Peyer's patch (tissue), 4 donors: ENCODE measurements around the gene ACTR1A. TPM values are rescaled to one million over a fixed set of nuclear protein-coding genes. Genes with fewer than 3 reads are reported as not detected.
"Not testable (repeated sequence)": the region's sequence is repeated elsewhere in the genome, so short reads cannot be mapped to it uniquely, and the experiment has no call there.

ENCODE experiments used
- DNase-seq, 3 donors: peaks; one replicate each; pipeline ENCODE4 v3.0.0-alpha.2; 2017 to 2019
- H3K27ac ChIP-seq, 4 donors: fragments of 200-600 bp; sonication (generic); one replicate each; pipeline ENCODE4 v1.5.1; 2016 to 2019
- H3K27me3 ChIP-seq, 2 donors: fragments of 200-600 bp; sonication (generic); one replicate each; pipeline ENCODE4 v1.5.1; 2019
- H3K36me3 ChIP-seq, 3 donors: fragments of 200-600 bp; sonication (generic); one replicate each; pipeline ENCODE4 v1.5.1; 2016 to 2019
- H3K4me1 ChIP-seq, 4 donors: fragments of 200-600 bp; sonication (generic); one replicate each; pipeline ENCODE4 v1.5.1; 2016 to 2019
- H3K4me3 ChIP-seq, 4 donors: fragments of 200-600 bp; sonication (generic); 1 replicate in 3 of 4; 2 replicates in 1 of 4; pipeline ENCODE4 v1.5.1; 2016 to 2019; ENCODE audit warnings: mild to moderate bottlenecking in 1 of 4
- H3K9me3 ChIP-seq, 4 donors: fragments of 200-600 bp; sonication (generic); one replicate each; pipeline ENCODE4 v1.5.1; 2016 to 2019; ENCODE audit warnings: mild to moderate bottlenecking in 1 of 4
- CTCF ChIP-seq, 6 experiments: fragments of 450-650 bp in 4 of 6; fragments of 200-600 bp in 2 of 6; sonication (generic) in 1 of 6; IDR thresholded peaks; one replicate each; pipeline ENCODE4 v1.5.1; 2017 to 2019; ENCODE audit warnings: antibody characterized with exemption in 6 of 6, mild to moderate bottlenecking in 3 of 6, moderate library complexity in 1 of 6
- POLR2A ChIP-seq, 2 donors: fragments of 450-650 bp; IDR thresholded peaks; one replicate each; pipeline ENCODE4 v1.5.1; 2017; ENCODE audit warnings: antibody characterized with exemption in 2 of 2, mild to moderate bottlenecking in 2 of 2, moderate library complexity in 2 of 2
- total RNA-seq, 4 donors: library from RNA; depleted of rRNA; stranded (reverse); fragments of >200 nt; gene quantifications; one replicate each; pipeline ENCODE4 v1.1.0, GENCODE V29; 2016

The ACTR1A gene
- total RNA-seq, 4 donors from 2014 or later, result 41.3 to 79.7 (median 71.3) TPM

- H3K9me3 ChIP-seq, result no peaks in the 10 kb centered on the region
- H3K4me1 ChIP-seq, result no peaks in the 10 kb centered on the region
- H3K27me3 ChIP-seq, result no peaks in the 10 kb centered on the region
- no peak overlapping the region for H3K27ac ChIP-seq
- no peak overlapping the region for H3K4me3 ChIP-seq
- no peaks in the 10 kb centered on the region for H3K36me3 ChIP-seq
- DNase-seq, result no peak
- TF ChIP-seq CTCF (IDR thresholded peaks at IDR 0.05) (no peak), POLR2A (IDR thresholded peaks at IDR 0.05) (no peak)
Observed at GRCh38 chr10:102537367-102537766, 34.9 kb upstream of the ACTR1A start.

GRCh38 chr10:102535481-102536147 lies 33.1 kb upstream of the ACTR1A start:
- no peak for DNase-seq
- H3K27me3 ChIP-seq, result no peaks in the 10 kb centered on the region
- no peak overlapping the region for H3K27ac ChIP-seq
- no peaks in the 10 kb centered on the region for H3K4me1 ChIP-seq
- no peaks in the 10 kb centered on the region for H3K9me3 ChIP-seq
- TF ChIP-seq POLR2A (IDR thresholded peaks at IDR 0.05) (no peak), CTCF (IDR thresholded peaks at IDR 0.05) (no peak)
- H3K36me3 ChIP-seq, result no peaks in the 10 kb centered on the region
- no peak overlapping the region for H3K4me3 ChIP-seq

DNA sequence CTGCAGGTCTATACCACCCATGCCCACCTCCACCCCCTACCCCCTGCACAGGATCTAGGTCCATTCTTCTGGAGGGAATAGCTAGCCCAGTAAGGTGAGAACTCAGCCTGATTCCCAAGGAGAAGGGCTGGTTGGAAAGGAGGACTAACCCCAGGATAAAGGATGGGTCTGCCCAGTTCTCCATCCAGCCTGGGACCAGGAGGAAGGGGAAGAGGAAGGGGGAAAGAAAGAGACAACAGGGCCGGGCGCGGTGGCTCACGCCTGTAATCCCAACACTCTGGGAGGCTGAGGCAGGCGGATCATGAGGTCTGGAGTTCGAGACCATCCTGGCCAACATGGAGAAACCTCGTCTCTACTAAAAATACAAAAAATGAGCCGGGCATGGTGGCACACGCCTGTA lies 32.5 kb upstream of the ACTR1A start:
- not testable (repeated sequence) for DNase-seq, H3K27ac ChIP-seq, H3K27me3 ChIP-seq, H3K4me1 ChIP-seq, H3K9me3 ChIP-seq, H3K4me3 ChIP-seq, H3K36me3 ChIP-seq

DNA sequence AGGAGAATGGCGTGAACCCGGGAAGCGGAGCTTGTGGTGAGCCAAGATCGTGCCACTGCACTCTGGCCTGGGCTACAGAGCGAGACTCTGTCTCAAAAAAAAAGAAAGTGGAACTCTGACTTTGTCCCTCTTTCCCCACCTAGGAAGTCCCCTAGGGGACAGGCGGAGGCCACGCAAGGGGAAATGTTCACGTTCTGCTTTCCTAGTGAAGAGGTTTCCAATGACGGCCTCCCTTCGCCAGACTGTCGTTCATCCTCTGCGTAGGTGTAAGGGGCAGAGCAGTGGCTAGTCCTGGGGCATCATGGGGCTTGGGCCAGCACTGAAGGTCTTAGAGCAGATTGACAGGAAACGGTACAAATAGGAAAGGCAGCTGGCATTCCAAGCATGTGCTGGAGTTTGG lies 31.8 kb upstream of the ACTR1A start:
- no peak overlapping the region for H3K27ac ChIP-seq
- no peaks in the 10 kb centered on the region for H3K4me1 ChIP-seq
- H3K27me3 ChIP-seq, result no peaks in the 10 kb centered on the region
- H3K4me3 ChIP-seq, result no peak overlapping the region
- no peaks in the 10 kb centered on the region for H3K36me3 ChIP-seq
- TF ChIP-seq CTCF (IDR thresholded peaks at IDR 0.05) (no peak), POLR2A (IDR thresholded peaks at IDR 0.05) (no peak)
- H3K9me3 ChIP-seq, result no peaks in the 10 kb centered on the region
- DNase-seq, result no peak

- Histone ChIP-seq H3K4me1 (no peaks in the 10 kb centered on the region), H3K36me3 (peaks cover 0 to 22% (median 0%) of the 10 kb centered on the region in 3 donors), H3K27me3 (no peaks in the 10 kb centered on the region), H3K9me3 (no peaks in the 10 kb centered on the region), H3K27ac (no peak overlapping the region), H3K4me3 (no peak overlapping the region)
- DNase-seq, result no peak
- TF ChIP-seq POLR2A (IDR thresholded peaks at IDR 0.05) (no peak), CTCF (IDR thresholded peaks at IDR 0.05) (no peak)
Observed at GRCh38 chr10:102527546-102527945, 25.0 kb upstream of the ACTR1A start.

GRCh38 chr10:102524746-102525145 lies 22.2 kb upstream of the ACTR1A start:
- DNase-seq, result no peak
- Histone ChIP-seq H3K27me3 (no peaks in the 10 kb centered on the region), H3K9me3 (no peaks in the 10 kb centered on the region), H3K27ac (no peak overlapping the region), H3K4me1 (no peaks in the 10 kb centered on the region), H3K4me3 (no peak overlapping the region), H3K36me3 (peaks cover 0 to 28% (median 0%) of the 10 kb centered on the region in 3 donors)
- no peak for TF ChIP-seq POLR2A (IDR thresholded peaks at IDR 0.05)
- TF ChIP-seq CTCF (IDR thresholded peaks at IDR 0.05), result no peak
